Measurements from ENCODE around the gene OBSL1.

Gene OBSL1

DNA sequence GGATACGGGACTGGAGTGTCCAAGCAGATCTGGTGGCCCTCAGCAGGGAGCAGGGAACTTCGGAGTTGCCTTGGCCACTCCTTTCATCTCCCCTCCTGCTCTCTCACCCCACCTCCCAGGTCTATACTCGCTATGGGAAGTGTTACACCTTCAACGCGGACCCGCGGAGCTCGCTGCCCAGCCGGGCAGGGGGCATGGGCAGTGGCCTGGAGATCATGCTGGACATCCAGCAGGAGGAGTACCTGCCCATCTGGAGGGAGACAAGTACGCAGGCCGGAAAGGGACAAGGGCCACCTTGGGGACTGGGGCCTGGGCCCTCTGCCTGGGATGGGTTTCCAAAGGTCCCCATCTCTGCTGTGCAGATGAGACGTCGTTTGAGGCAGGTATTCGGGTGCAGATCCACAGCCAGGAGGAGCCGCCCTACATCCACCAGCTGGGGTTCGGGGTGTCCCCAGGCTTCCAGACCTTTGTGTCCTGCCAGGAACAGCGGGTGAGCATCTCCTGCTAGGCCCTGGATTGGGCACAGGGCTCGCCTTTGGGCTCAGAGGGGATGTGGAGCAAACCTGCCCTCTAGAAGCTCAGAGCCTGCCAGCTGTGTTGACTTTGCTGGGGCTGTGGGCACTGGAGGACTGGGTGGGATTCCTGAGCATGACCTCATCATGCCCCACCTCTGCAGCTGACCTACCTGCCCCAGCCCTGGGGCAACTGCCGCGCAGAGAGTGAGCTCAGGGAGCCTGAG is 39.5 kb downstream of the OBSL1 start:
- no peak for DNase-seq (ENCODE audit: low read depth in 2 of 2)

DNA sequence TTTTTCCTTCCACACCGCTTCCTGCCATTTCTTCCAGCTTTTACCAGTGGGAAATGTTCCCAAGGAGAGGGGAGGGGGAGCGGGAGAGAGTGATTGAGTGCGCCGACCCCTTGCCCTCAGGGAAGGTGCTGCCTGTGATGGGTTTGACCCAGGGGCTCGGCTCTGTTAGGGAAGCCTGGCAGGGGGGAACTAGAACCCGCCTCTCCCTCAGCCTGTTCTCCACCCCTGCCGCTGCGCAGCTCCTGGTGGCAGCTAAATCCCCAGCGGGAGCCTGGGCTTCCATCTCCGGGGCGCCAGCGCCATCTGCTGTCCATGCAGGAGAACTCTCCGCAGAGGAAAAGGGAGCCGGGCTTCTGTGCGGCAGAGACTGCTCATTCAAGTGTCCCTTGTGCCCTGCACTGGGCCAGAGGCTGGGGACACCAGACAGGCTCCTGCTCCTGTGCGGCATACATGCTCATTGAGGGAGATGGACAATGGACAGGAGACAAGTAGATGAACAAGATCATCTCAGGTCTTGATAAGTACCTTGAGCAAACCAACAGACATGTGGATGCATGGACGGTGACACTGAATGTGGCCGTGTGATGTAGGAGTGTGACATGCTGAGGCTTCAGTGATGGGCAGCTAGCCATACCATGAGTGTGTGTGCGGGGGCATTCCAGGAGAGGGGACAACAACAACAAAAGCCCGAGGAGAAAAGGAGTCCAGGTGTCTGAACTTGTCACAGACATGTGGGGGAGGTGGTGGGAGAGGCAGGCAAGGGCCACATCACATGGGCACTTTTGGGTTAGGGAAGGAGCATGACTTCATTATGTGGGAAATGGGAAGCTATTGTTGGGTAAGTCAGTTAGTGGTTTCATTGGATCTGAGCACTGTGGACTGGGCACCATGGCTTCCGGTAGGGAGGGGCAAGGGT is 41.0 kb downstream of the OBSL1 start:
- DNase-seq (ENCODE audit: low read depth in 2 of 2): peak; percentile 51 to 60

DNA sequence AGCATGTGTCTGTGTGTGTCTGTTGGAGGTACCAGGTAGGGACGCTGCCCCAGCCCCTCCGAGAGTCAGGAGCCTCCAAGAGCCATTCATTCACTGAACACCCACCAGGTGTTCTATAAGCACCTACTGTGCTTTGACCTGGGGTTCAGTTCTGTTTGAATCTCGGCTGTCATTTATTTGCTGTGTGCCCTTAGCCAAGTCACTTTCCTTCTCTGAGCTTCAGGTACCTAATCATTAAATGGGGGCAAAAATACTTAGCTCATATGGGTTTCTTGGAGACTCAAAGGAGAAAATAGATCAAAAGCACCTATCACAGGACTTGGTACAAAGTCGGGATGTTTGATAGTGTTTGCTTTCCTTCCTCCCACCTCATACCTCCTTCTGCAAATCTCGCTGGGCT is 43.9 kb downstream of the OBSL1 start:
- DNase-seq (ENCODE audit: low read depth in 2 of 2): no peak

DNA sequence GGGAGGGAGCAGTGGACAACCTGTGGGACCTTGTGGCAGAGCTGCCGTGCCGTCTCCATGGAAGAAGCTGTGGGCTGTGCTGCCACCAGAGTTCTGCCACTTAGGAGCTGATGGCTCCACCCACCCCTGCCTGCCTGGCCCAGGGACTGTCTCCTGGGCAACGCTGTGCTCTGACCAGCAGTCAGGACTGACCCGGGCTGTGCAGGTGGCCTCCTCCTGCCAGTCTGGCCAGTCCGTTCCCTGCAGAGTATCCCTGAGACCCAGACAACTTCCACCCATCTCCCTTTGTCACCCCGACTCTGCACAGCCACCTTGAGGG is 44.3 kb downstream of the OBSL1 start:
- DNase-seq (ENCODE audit: low read depth in 2 of 2): no peak

DNA sequence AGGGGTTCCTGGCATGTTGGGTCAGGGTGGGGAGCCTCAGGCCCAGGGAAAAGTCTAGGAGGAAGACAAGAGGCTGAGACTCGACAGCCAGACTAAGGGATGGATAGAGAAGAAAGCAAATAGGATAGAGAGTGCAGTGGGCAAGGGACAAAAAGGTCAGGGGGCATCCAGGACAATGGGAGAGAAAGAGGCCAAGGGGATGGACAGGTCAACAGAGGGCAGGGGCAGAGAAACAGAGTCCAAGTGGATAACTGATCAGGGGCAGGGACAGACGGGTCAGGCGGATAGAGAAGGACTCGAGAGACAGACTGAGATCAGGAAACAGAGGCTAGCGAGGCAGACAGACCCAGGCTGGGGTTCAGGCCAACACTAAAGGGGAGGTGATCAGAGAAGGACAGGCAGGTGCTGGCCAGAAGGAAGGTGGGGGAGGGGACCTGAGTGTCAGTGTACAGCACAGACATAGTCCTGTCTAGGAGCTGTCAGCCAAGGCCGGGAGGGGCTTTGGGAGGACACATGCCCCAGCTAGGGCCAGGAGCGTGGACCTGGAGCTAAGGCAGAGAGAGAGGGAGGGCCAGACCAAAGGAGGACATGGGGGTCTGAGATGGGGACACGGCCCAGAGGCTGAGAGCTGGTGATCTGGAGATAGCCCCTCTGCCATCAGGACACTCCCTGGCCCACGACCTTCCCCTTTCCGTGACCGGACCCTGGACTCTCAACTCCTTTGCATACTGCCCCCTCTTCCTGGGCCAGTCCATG is 44.8 kb downstream of the OBSL1 start:
- DNase-seq (ENCODE audit: low read depth in 2 of 2): no peak

DNA sequence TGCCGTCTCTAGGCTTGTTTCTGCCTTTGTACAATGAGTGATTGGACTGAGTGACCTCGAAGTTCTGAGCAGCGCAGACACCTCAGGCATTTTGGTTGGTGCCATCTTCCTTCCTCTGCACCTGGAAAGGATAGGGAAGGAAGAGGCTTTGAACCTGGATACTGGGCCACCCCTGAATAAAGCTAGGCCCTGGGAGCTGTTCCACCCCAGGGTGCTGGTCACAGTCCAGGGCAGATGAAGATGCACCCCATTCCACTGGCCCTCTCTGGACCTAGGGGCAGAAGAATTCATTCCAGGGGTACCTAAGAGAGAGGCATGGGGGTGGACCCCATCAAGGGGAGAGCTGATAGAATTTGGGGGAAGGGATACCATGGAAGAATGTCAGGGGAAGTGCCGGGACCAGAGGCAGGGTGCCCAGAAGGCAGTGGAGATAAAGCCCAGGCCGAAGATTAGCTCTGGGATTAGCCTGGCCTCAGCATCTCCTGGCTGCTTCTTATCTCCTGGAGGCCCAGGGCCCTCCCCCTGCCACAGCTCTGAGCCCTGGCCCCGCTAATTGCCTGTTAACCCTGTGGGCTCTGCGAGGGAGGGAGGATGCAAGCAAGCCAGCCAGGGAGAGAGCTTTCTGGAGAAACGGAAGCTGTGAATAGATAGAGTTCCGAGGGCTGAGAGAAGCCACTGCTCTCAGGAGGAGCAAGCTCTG is 45.7 kb downstream of the OBSL1 start:
- DNase-seq (ENCODE audit: low read depth in 2 of 2): no peak

DNA sequence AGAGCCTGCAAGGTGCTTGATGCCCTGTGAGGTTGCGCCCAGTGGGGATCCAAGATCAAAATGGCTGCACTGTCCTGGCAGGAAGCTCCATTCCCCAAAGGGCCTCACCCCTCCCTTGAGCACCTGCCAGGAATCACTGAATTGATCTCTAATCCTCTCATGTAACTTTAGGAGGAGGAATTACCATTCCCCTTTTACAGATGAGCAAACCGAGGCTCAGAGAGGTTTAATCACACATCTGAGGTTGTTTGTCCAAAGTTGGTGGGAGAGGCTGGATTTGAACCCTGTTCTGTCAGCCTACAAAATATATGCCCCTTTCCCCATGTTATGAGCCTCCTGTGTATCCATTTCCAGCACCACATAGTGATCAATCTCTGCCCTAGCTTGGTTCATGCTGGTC is 46.5 kb downstream of the OBSL1 start:
- DNase-seq (ENCODE audit: low read depth in 2 of 2): no peak

DNA sequence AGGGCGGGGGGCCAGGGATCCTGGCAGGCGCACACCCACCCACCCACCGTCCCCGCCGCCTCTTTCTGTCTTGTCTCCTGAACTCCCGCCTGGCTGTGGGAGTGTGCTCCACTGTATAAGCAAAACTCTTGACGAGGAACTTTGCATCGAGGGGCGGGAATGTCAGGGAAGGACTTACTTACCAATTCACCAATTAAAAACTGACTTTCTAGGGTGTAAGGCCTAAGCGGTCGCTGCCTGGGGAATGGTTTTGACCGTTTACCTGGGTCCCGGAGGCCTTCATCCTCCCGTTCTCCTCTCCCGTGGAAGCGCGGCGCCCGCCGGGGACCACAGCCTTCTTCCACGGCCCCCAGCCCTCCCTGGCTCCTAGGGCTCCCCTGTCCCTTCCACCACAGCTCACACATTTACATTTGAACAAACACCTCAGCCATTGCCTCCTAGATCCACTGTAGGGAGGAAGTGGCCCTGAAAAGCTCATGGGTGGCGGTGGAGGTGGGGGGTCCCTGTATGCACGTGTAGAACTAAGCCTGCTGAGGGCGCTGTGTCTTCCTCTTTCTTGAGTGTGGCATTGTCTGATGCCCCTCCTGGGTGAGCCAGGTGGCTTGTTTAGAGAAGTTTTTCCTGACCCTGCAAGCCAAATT is 48.2 kb downstream of the OBSL1 start:
- no peak for DNase-seq (ENCODE audit: low read depth in 2 of 2)

DNA sequence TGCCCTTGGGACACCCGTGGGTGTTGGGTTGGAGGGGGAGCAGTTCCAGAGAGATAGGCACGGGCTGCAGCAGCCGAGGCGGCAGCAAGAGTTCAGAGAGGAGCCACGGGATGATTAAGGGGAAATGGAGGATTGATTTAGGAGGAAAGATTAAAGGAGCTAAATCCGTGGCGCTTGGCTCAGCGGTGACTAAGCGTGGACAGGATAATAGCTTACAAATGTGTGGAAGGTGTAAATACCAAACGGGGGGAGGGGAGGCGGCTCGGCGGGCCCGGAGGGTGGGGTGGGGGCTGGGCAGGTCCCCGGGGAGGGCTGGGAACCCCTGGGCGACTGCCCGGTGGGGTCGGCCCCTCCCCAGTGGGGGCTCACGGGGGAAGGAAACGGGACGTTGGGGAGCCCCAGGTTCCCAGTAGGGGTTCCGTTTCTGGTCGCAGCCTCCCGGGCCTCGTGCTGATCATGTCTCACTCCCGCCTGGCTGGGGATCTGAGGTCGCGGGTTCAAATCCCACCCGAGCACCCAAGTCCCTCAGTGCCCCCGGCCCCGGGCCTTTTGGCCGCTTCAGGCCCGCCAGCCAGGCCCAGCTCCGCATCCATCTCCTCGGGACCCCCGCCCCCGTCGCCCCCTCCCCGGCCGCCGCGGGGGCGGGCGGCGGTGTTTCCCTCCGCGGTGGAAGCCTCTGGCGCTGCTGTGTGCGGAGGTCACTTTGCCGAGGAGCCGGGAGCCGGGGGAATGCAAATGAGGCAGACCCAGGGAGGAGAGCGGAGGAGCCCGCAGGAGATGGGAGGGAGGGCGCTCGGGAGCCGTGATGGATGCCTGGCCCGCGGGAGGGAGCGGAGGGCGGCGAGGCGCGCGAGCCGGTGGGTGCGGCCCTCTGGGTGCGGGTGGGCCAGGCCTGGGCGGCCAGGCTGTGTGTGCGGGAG is 49.0 kb downstream of the OBSL1 start:
- DNase-seq (ENCODE audit: low read depth in 2 of 2): peak; percentile 81 to 84

DNA sequence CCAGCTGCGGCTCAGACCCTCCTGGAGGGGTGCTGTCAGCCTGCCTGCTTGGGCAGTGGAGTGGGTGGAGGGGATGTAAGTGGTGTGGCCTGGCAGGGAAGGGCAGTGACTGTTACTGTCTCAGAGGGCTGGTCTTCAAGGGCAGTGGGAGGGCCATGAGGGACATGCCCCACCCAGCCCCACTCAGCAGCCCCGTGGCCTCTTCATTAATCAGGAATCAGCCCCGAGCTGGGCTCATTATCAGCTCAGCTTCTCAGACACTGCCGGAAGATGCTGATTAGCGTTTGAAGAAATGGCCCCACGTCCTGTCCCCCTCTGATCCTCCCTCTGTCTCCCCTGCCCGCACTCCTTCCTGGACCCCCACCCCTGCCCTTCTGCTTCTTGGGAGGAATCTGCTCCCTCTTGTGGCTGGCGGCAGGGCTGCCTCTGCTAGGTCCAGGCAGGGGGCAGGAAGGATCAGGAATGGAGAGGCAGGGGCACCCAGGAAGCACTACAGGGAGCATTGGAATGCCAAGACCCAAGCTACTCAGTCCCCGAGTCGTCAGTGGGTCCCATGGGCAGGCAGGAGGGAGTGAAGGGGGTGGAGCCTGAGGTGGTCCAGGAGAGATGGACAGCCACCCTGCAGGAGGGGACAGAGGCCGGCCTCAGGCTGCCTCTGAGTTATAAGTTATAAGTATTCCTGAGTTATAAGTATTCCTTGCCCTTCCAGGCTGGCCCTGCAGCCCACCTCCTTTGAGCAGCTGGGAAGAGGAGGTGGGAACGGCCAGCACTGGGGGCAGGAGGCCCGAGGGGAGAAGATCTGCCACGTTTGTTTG is 50.1 kb downstream of the OBSL1 start:
- DNase-seq (ENCODE audit: low read depth in 2 of 2): no peak

DNA sequence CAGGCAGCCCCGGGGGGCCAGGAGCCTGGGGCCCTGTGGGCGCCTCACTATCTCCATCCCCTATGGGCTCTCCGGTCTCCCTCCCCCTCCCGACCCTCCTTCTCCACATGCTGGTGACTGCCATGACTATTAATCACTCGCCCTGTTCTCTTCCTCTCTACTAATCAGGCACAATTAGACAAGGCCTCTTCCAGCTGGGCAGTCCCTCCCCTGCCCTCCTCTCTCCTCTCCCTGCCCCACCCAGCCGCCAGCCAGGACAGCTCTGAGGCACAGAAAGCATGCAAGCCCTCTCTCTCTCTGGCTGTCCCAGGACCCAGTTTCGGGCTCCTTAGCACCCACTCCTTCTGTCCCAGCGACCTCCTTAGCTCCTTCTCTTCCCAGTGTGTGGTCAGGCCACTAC is 51.3 kb downstream of the OBSL1 start:
- DNase-seq (ENCODE audit: low read depth in 2 of 2): no peak

DNA sequence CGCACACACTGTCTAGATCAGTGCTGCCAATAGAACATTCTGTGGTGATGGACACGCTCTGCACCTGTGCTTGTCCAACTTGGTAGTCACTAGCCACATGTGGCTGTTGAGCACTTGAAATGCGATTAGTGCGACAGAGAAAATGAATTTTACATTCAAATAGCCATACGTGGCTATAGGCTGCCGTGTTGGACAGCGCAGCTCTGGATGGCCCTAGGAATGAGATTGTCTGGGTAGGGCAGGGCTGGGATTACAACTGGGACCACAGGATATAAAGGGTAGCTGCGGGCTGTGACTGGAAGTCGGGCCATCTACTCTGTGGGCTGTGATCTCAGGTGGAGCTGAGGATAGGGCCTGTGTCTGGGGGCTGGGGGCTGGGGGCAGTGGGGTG is 51.8 kb downstream of the OBSL1 start:
- DNase-seq (ENCODE audit: low read depth in 2 of 2): no peak

DNA sequence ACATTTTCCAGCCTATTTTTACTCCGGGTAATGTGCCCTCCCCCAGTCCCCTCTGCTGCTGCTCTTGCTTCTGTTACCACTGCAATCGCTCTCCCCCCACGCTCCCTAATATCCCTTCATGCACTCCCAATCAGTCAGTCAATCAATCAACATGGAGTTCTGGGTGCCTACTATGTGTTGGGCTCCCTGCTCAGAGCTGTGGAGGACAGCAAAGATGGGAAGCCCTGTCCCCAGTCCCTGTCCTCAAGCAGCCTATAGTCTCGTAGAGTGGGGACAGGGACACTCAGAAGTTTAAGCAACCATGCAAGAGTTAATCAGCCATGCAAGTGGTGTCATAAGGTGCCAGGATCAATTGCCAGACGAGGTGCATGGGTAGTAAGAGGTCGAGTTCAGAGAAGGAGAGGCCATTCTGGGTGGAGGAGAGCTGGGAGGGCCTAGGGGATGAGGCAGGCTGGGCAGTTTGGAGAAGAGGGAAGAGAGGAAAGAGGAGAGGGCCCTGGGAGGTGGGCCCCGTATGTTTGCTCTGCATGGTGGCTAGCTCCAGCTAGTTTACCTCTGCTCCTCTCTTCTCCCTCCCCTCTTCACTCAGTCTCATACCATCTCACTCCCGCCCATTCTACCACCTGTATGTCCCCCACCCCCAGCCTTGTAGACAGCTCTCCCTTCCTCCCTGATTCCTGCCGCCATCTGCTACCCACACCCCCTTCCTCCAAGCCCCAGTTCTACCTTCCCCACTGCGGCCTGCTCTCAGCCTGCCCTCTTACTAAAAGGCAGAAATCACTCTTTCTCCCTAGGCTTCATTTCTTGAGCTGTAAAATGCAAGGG is 53.2 kb downstream of the OBSL1 start:
- DNase-seq (ENCODE audit: low read depth in 2 of 2): no peak

DNA sequence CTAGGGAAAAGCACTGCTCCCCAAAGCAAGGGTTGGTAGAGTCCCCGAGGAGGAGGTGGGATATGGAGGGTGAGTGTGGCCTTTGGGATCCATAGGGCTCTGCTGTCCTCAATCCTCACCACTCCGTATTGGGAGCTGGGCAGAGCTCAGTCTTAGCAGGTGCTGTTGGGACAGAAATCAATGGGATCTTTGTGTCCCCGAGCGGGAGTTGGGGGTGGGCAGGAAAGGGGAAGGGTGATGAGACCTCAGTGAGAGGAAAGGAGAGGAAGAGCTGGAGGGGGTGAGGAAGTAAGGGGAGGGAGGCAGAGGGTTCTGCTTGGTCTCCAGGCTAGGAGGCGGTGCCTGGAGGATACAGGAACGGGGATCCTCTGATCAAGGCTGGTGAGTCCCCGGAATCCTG is 54.5 kb downstream of the OBSL1 start:
- DNase-seq (ENCODE audit: low read depth in 2 of 2): no peak

DNA sequence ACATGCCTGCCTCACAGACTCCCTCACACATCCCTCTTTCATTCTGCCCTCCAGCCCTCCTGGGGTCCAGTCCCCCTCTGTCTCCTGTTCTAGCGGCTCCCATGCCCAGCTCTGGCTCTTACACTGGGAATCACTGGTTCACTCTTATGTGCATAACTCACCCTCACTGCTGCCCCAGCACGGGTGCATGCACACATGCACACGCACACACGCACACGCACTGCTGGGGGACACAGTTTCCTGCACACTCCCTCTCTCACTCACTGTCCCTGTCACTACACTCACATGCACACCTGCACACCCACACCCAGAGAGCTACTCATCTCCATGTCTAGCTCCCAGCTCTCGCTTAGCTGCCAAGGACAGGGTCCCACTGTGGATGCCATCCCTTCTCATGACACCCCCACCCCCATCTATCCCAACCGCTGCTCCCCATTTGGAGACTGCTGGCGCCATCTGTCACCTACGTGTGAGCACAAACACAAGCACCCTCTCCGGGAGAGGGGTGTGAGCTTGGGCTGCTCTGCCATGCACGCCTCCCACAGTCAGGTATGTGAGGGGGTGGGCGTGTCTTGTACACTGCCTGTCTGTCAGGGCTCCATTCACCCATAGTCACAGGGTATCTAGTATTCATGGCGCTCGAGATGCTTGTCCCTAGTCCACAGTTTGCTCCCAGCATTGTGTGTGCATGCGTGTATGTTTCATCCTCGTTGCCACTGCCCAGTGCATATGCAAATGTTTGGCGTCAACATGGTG is 55.3 kb downstream of the OBSL1 start:
- no peak for DNase-seq (ENCODE audit: low read depth in 2 of 2)

DNA sequence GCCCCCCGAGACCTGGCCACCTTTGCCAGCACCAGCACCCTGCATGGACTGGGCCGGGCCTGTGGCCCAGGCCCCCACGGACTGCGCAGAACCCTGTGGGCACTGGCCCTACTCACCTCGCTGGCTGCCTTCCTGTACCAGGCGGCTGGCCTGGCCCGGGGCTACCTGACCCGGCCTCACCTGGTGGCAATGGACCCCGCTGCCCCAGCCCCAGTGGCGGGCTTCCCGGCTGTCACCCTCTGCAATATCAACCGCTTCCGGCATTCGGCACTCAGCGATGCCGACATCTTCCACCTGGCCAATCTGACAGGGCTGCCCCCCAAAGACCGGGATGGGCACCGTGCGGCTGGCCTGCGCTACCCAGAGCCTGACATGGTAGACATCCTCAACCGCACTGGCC is 56.5 kb downstream of the OBSL1 start:
- DNase-seq (ENCODE audit: low read depth in 2 of 2): no peak

DNA sequence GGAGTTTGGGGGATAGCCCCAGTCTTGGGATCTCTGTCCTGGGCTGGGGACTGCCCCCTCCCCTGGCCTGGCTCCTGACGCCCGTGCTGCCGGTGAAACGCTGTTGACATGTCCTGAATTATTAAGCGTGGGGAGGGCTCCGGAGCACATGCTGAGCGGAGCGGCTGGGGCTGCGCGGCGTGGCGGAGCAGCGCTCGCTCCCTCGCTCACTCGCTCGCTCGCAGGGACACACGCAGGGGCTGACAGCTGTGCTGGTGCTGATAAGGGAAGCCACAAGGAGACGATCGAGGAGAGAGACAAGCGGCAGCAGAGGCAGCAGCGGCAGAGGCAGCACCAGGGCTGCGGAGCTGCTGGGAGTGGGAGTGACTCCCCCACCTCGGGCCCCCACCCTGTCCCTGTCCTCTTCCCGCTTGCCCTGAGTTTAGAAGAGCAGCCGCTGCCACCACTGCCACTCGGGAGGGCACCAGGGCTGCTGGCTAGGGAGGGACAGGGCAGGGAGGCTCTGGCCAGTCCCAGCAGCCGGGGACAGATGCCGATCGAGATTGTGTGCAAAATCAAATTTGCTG is 57.1 kb downstream of the OBSL1 start, which contains the start of gene ASIC4:
ASIC4 (plus strand) TSS at position 287 of the 566 bp plus-strand sequence; CDS start at position 530, 243 bp downstream.
- DNase-seq (ENCODE audit: low read depth in 2 of 2): no peak

All from fibroblast of skin of left quadriceps (primary cell).